ENCODE results near the gene UNC45B.

DNA sequence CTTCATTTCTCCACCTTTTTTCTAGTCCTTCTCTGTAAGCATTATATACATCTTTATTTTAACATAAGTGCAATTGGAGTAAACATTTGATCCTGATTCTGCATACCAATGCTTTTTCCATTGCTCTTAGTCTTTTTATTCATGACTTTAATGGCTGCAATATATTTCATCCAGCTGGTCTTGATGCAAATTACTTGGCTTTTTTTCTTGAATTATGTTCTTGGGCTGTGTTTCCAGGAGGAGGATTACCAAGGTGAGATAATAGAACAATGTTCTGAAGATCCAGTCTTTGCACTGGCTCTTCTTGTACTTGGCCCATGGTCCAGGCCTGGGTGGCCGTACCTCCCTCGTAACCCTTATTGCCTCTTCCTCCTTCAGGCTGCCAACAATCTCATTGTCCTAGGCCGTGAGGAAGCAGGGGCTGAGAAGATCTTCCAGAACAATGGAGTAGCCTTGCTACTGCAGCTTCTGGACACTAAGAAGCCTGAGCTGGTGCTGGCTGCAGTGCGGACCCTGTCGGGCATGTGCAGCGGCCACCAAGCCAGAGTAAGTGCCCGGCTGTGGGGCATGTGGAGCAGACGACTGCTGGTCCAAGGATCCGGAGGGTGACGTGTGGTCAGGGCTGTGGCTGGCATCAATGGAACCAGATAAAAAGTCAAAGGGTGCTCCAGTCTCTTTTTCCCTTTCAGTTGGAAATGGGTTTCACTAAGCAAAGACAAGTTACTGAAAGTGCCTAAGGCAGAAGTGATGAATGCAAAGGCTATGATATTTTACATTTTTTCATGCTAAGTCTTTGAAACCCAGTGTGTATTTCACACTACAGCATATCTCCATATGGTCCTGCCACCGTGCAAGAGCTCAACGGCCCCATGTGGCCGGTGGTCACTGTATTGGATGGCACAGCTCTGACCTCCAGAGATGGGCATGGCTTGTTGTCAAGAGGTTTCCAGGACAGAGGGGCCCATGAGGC is 6.9 kb downstream of the UNC45B start:
- TF ChIP-seq GATA2 (IDR thresholded peaks at IDR 0.05; ENCODE audit: insufficient read depth, insufficient read length, low read depth, low read length) (no peak), JUN (IDR thresholded peaks at IDR 0.05; ENCODE audit: borderline replicate concordance, insufficient read depth, insufficient read length, low read depth) (no peak), POLR2AphosphoS5 (IDR thresholded peaks at IDR 0.05; ENCODE audit: insufficient read depth, low read depth, low read length) (no peak)
- TF ChIP-seq, protein P1, sequence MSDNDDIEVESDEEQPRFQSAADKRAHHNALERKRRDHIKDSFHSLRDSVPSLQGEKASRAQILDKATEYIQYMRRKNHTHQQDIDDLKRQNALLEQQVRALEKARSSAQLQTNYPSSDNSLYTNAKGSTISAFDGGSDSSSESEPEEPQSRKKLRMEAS (IDR thresholded peaks at IDR 0.05; ENCODE audit: insufficient read depth, insufficient read length), result no peak
- TF ChIP-seq, protein P2, sequence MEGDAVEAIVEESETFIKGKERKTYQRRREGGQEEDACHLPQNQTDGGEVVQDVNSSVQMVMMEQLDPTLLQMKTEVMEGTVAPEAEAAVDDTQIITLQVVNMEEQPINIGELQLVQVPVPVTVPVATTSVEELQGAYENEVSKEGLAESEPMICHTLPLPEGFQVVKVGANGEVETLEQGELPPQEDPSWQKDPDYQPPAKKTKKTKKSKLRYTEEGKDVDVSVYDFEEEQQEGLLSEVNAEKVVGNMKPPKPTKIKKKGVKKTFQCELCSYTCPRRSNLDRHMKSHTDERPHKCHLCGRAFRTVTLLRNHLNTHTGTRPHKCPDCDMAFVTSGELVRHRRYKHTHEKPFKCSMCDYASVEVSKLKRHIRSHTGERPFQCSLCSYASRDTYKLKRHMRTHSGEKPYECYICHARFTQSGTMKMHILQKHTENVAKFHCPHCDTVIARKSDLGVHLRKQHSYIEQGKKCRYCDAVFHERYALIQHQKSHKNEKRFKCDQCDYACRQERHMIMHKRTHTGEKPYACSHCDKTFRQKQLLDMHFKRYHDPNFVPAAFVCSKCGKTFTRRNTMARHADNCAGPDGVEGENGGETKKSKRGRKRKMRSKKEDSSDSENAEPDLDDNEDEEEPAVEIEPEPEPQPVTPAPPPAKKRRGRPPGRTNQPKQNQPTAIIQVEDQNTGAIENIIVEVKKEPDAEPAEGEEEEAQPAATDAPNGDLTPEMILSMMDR (IDR thresholded peaks at IDR 0.05; ENCODE audit: extremely low read depth in 1 of 2, insufficient read depth in 1 of 2, low read depth in 1 of 2, low read length in 2 of 2), result no peak

Measured in endothelial cell of umbilical vein (primary cell).